ENCODE data around the gene FAM120C.

DNA sequence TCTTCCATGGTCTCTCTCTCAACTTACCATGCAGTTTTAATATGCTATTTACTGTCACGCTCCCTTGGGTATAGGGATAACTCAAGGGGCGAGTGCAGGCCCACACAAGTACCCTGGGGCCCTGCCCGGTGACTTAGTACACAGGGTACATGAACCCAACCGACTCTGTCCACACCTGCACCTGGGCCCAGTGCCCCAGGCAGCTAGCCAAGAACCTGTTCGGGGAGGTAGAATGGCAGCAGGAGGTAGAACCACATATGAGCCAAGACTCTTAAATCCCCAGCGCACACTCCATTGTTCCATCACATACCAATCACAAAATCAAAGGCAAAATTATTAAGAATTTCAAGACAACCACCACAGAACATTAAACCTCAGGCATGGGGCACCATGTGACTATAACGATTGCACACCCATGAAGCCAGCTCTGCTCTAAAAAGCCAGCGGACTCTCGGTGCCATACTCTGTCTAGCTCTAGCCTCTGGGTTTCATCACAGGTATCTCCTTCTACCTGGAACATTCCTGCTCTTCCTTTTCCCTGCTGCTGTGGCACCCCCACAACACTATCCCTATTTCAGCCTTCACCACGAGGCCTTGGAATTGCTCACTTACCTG is 153.4 kb downstream of the FAM120C start:
- TF ChIP-seq TAF1 (IDR thresholded peaks at IDR 0.05; ENCODE audit: borderline replicate concordance, low read depth, low read length), result no peak
- no peak for TF ChIP-seq POLR2A (IDR thresholded peaks at IDR 0.05; ENCODE audit: low read depth, low read length)

Measured in GM12892 (cell line).